LoVo (cell line): ENCODE data around the gene GRPEL1.

Experiments used
- DNase-seq: peaks from one replicate; pipeline ENCODE4 v3.0.0-alpha.2; 2016; ENCODE audit warnings: low spot score

Gene GRPEL1

GRCh38 chr4:7063362-7063761 lies 4.5 kb downstream of the GRPEL1 start:
- DNase-seq: no peak

- DNase-seq: no peak
These were observed 5.0 kb downstream of the GRPEL1 start for GRCh38 chr4:7062816-7063215.

GRCh38 chr4:7061815-7062214 lies 6.0 kb downstream of the GRPEL1 start:
- no peak for DNase-seq

GRCh38 chr4:7060346-7061150 lies 7.3 kb downstream of the GRPEL1 start:
- no peak for DNase-seq

- no peak for DNase-seq
These were observed 8.2 kb downstream of the GRPEL1 start for GRCh38 chr4:7059662-7060061.

GRCh38 chr4:7058792-7059191 lies 9.1 kb downstream of the GRPEL1 start:
- no peak for DNase-seq

GRCh38 chr4:7055990-7056325 lies 11.9 kb downstream of the GRPEL1 start:
- DNase-seq: no peak

- DNase-seq: no peak
These were observed 12.5 kb downstream of the GRPEL1 start for GRCh38 chr4:7055111-7055989.

- DNase-seq: no peak
These were observed 13.6 kb downstream of the GRPEL1 start for GRCh38 chr4:7054106-7054880.

- no peak for DNase-seq
These were observed 14.7 kb downstream of the GRPEL1 start for GRCh38 chr4:7052923-7053715.

GRCh38 chr4:7052313-7052712 lies 15.6 kb downstream of the GRPEL1 start:
- no peak for DNase-seq

- DNase-seq: no peak
These were observed 16.0 kb downstream of the GRPEL1 start for GRCh38 chr4:7051905-7052304.

GRCh38 chr4:7051144-7051495 lies 16.7 kb downstream of the GRPEL1 start:
- DNase-seq: no peak

GRCh38 chr4:7050481-7051143 lies 17.3 kb downstream of the GRPEL1 start:
- no peak for DNase-seq

- no peak for DNase-seq
These were observed 18.1 kb downstream of the GRPEL1 start for GRCh38 chr4:7049739-7050138.

- DNase-seq: no peak
These were observed 18.6 kb downstream of the GRPEL1 start for GRCh38 chr4:7049295-7049694.

GRCh38 chr4:7048642-7049041 lies 19.2 kb downstream of the GRPEL1 start:
- no peak for DNase-seq

- DNase-seq: no peak
These were observed 20.9 kb downstream of the GRPEL1 start for GRCh38 chr4:7046971-7047370.

- DNase-seq: no peak
These were observed 21.6 kb downstream of the GRPEL1 start for GRCh38 chr4:7045961-7046921.

GRCh38 chr4:7045553-7045952 lies 22.3 kb downstream of the GRPEL1 start:
- DNase-seq: no peak
